Rectal smooth muscle tissue (tissue), 1 donor: ENCODE measurements around the gene SCLY.
"Not testable (repeated sequence)": the region's sequence is repeated elsewhere in the genome, so short reads cannot be mapped to it uniquely, and the experiment has no call there.

Source experiments
- H3K27ac ChIP-seq: one replicate; pipeline ENCODE4 v1.7.0; 2013; ENCODE audit warnings: low read depth, low read length, inconsistent platforms
- H3K27me3 ChIP-seq: one replicate; pipeline ENCODE4 v1.7.0; 2013; ENCODE audit warnings: low read length; ENCODE audit not compliant: control insufficient read depth, insufficient read depth
- H3K36me3 ChIP-seq: one replicate; pipeline ENCODE4 v1.7.0; 2013; ENCODE audit warnings: low read length; ENCODE audit not compliant: control insufficient read depth, insufficient read depth
- H3K4me1 ChIP-seq: one replicate; pipeline ENCODE4 v1.7.0; 2013; ENCODE audit warnings: low read length; ENCODE audit not compliant: control insufficient read depth, insufficient read depth
- H3K4me3 ChIP-seq: one replicate; pipeline ENCODE4 v1.7.0; 2013; ENCODE audit warnings: low read length
- H3K9ac ChIP-seq: one replicate; pipeline ENCODE4 v1.7.0; 2013; ENCODE audit warnings: low read length

The SCLY gene

DNA sequence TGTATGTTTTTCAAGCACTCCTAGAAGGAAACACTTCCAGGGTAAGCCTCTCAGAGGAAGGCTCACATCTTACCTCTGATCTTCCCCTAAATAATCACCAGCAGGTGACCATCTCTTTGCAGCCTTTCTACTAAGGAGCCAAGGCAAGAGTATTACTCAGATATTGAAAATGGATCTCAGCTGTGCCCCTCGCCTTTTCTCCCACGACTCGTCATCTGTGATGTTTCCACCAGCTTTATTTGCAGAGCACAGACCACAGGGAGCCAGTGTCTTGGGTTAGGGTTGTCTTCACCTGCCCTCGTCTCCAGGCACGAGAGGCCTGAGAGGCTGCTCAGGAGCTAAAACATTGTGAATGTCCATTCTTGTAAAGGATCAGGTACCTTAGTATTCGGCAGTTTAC is 16.9 kb upstream of the SCLY start:
- no peaks in the 10 kb centered on the region for H3K27me3 ChIP-seq
- H3K4me3 ChIP-seq, result no peak overlapping the region
- no peaks in the 10 kb centered on the region for H3K4me1 ChIP-seq
- no peak overlapping the region for H3K9ac ChIP-seq
- H3K36me3 ChIP-seq, result peaks cover 6% of the 10 kb centered on the region
- no peak overlapping the region for H3K27ac ChIP-seq

DNA sequence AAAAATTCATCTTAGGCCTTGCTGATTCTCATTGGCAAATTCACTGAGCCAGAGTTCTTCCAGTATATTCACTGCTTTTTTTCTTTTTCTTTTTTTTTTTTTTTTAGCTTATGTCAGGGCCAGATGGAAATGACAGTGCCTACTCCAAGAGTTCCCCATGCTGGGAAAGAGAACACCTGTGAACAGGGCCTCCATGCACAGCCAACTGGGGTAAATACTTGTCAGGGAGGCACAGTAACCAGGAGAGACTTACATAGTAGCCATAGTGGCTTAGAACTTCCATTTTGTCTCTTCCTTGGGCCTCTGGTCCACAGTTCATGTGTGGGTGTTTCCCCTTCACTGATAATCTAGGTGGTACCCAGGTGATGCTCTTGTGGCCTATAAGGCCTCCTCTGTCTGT is 15.2 kb upstream of the SCLY start:
- no peak overlapping the region for H3K4me3 ChIP-seq
- H3K9ac ChIP-seq, result no peak overlapping the region
- peaks cover 6% of the 10 kb centered on the region for H3K36me3 ChIP-seq
- H3K27me3 ChIP-seq, result no peaks in the 10 kb centered on the region
- H3K27ac ChIP-seq, result no peak overlapping the region
- no peaks in the 10 kb centered on the region for H3K4me1 ChIP-seq

DNA sequence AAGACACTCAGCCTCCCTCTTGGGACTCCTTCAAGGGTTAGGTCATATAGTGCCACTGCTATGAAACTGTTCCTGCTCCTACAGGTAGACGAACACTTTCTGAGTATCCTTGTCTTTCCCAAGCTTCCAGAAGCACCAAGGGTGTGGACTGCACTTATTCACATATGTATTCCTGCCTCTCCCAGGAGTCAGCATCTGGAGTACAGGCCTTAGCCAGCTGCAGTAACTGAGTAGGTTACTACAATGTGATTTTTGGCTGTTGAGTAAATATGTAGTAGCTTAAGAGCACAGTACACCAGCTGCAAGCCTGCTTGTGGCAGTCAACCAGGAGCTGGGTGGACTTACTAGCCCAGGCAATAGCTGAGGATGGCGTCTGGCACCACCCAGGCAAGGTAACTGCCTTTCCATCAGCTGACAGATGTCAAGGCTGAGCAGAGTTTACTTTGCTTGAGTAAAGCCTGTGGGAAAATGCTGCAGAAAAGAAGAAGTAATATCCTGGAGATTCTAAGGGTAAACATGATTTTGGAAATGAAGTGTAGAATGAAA is 14.0 kb upstream of the SCLY start:
- Histone ChIP-seq H3K27ac (no peak overlapping the region), H3K9ac (no peak overlapping the region)

DNA sequence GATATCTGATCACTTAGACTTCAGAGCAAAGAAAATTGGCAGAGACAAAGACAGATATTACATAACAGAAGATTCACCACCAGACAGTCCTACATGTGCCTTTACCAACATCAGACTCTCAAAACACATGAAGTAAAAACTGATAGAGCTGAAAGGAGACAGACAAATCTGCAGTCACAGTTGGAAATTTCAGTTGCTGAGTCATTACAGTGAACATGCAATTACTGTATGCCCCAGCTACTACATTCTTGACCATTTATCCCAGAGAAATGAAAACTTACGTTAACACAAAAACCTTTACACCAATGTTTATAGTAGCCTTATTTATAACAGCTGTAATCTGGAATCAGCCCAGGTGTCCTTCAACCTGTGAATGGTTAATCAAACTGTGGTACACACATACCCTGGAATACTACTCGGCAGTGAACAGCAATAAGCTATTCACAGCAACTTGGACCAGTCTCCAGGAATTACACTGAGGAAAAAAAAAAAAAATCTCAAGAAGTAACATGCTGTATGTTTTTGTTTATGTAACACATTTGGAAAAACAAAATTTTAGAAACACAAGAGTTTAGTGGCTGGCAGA is 7.5 kb upstream of the SCLY start:
- H3K27me3 ChIP-seq, result no peaks in the 10 kb centered on the region
- no peak overlapping the region for H3K27ac ChIP-seq
- no peaks in the 10 kb centered on the region for H3K36me3 ChIP-seq
- no peak overlapping the region for H3K4me3 ChIP-seq
- no peaks in the 10 kb centered on the region for H3K4me1 ChIP-seq
- H3K9ac ChIP-seq, result no peak overlapping the region

More for the DNA sequence above, 14.0 kb upstream of the SCLY start:
- Histone ChIP-seq H3K4me3 (no peak overlapping the region), H3K4me1 (no peaks in the 10 kb centered on the region), H3K27me3 (no peaks in the 10 kb centered on the region), H3K36me3 (peaks cover 2% of the 10 kb centered on the region)

DNA sequence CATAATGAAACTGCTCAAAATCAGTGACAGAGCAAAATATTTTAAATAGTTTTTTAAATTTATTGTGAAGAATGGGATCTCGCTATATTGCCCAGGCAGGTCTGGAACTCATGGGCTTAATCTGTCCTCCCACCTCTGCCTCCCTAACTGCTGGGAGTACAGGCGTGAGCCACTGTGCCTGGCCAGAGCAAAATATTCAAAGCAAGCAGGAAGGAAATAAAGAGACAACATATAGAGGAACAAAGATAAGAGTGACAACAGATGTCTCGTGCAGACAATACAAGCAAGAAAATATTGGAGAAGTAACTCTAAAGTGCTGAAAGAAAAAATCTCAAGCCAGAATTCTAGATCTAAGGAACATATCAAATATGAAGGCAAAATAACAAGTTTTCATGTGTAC is 5.0 kb upstream of the SCLY start:
- Histone ChIP-seq H3K4me3 (no peak overlapping the region), H3K27me3 (no peaks in the 10 kb centered on the region), H3K9ac (no peak overlapping the region), H3K4me1 (peaks cover 5% of the 10 kb centered on the region), H3K36me3 (no peaks in the 10 kb centered on the region), H3K27ac (no peak overlapping the region)

DNA sequence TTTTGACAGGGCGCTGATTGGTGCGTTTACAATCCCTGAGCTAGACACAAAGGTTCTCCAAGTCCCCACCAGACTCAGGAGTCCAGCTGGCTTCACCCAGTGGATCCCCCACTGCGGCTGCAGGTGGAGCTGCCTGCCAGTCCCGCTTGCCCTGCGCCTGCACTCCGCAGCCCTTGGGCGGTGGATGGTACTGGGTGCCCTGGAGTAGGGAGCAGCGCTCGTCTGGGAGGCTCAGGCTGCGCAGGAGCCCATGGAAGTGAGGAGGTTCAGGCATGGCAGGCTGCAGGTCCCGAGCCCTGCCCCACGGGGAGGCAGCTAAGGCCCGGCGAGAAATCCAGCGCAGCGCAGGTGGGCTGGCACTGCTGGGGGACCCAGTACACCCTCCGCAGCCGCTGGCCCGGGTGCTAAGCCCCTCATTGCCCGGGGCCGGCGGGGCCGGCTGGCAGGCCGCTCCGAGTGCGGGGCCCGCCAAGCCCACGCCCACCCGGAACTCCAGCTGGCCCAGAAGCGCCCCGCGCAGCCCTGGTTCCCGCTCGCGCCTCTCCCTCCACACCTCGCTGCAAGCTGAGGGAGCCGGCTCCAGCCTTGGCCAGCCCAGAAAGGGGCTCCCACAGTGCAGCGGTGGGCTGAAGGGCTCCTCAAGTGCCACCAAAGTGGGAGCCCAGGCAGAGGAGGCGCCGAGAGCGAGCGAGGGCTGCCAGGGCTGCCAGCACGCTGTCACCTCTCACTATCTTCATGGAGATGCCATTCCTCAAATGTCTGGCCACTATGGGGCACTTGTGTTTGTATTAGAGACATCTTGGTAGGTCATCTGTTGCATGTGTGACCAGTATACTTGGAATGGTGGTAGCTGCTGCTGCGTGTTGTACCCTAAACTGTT is 2.9 kb upstream of the SCLY start:
- not testable (repeated sequence) for H3K27me3 ChIP-seq, H3K9ac ChIP-seq, H3K27ac ChIP-seq, H3K4me1 ChIP-seq, H3K4me3 ChIP-seq, H3K36me3 ChIP-seq

DNA sequence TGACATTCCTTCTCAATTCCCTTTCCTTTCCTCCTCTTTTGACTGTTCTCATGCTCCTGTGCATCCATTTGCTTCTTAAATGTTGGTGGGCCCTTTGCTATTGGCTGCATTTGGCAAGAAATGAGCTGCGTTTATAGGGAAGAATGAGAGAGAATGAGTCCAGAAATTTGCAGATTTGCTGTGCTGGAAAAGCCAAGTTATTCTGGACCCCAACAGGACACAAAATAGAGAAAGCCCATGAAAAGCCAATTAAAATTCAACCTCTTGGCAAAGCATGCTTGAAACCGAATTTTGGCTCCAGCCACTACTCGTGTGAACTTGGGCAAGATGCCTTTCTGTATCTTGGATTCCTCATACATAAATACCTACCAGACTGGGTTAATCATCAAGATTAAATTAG is 1.3 kb upstream of the SCLY start:
- H3K36me3 ChIP-seq, result no peaks in the 10 kb centered on the region
- H3K27me3 ChIP-seq, result no peaks in the 10 kb centered on the region
- H3K27ac ChIP-seq, result no peak overlapping the region
- H3K4me3 ChIP-seq, result peak overlapping the region; percentile 92
- peaks cover 5% of the 10 kb centered on the region for H3K4me1 ChIP-seq
- no peak overlapping the region for H3K9ac ChIP-seq

DNA sequence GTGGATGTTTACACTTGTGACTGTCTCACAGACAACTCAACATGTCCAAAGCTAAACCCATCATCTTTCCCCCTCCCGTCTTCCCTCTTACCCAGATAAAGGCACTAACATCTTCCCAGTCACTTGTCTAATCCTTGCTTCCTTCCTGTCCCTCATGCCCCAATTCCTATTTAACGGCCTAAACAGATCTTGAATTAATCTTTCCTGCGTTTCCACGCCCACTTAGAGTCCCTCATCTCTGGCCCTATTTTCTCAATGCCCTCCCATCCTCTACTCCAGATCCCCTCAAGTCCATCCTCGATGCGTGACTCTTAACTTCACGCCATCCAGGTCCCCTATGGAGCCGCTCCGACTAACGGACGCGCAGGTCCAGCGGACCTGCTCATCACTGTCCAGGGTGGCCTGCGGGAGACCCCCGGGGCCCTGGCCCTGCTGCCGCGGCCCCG is 682 bp upstream of the SCLY start:
- peak overlapping the region; percentile 84 for H3K9ac ChIP-seq
- peak overlapping the region; percentile 92 for H3K4me3 ChIP-seq
- H3K36me3 ChIP-seq, result no peaks in the 10 kb centered on the region
- H3K27ac ChIP-seq, result peak overlapping the region; percentile 94
- H3K27me3 ChIP-seq, result no peaks in the 10 kb centered on the region
- peaks cover 5% of the 10 kb centered on the region for H3K4me1 ChIP-seq

DNA sequence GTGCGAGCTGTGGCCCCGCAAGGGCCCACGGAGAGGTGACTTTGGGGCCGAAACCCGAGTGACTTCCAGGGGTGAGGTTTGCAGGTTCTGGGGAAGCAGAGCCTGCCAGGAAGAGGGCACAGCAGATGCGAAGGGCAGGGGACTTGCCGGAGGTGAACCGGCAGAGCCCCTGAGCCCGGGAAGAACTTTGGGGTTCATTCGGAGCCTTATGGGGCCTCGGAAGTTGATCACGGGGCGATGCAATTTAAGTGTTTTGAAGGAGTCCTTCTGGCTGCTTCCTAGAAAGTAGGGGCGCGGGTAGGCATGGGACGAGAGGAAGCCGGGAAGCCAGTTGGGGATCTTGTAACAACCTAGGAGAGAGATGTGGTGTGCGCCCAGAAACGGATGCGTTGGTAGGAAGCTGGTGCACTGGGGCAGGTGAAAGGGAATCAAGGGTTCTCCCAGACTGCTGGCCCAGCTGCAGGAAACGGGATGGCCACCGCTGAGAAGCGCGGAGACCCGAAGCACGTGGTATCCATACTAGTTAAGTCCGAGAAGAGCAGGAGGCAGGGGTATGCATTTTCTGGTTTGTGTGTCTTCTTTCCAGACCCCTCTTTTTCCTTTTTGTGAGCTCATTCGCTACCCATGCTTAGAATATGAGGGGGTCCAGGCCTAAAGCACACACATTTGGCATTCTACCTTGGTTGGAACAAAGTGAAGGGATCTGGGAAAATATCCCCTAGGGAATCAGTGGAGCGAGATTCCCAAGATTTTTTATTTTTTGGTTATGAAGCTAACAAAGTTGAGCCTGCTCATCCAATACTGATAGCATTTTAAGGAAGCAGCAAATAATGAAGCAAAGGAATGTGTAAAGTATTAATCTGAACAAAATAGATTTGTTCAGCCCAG is 758 bp downstream of the SCLY start:
- Histone ChIP-seq H3K36me3 (no peaks in the 10 kb centered on the region), H3K27ac (peak overlapping the region; percentile 80), H3K27me3 (no peaks in the 10 kb centered on the region), H3K4me1 (peaks cover 5% of the 10 kb centered on the region), H3K9ac (peak overlapping the region; percentile 75), H3K4me3 (peak overlapping the region; percentile 94)

DNA sequence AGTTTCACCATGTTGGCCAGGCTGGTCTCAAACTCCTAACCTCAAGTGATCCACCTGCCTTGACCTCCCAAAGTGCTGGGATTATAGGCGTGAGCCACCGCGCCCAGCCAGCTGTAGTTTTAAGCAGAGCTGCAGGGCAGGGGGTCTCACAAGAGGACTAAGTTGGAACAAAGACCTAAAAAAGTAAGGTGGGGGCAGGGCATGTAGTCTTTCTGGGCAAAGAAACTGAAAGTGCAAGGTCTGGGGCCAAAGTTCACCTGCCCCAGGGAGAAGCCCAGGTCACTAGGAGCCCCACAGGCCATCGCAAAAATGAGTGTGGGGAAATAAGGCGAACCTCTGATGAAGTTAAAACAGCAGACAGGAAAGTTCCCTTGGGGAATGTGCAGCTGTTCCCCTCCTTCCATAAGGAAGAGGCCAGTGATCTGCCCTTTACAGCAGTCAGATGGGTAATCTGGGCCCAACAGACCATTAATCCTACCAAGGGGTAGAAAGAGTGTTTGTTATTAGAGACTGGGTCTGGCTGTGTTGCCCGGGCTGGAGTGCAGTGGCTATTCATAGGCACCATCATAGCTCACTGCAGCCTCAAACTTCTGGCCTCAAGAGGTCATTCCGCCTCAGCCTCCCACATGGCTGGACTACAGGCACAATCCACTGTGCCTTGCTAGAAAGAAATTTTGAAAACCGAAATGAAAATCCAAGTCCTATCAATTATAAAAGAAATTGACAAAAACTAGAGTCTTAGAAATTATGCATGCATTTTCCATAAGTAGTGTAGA is 2.8 kb downstream of the SCLY start:
- Histone ChIP-seq H3K9ac (no peak overlapping the region), H3K4me1 (peaks cover 5% of the 10 kb centered on the region), H3K27ac (no peak overlapping the region), H3K4me3 (no peak overlapping the region), H3K36me3 (no peaks in the 10 kb centered on the region), H3K27me3 (no peaks in the 10 kb centered on the region)

DNA sequence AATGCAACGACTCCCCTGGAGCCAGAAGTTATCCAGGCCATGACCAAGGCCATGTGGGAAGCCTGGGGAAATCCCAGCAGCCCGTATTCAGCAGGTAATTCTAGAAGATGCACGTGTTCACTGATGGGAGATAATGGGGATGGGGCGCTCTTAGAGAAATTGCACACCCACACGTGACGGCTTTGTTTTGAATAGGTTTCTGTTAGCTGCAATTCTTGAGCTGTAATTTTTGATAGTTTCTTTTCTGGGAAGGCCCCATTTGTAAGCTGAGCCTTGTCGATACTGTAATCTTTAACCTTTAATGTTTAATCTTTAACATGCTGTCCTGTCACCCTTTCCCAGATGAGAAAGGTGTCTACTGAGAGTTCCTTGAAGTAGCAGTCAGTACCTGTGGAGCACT is 3.6 kb downstream of the SCLY start:
- no peaks in the 10 kb centered on the region for H3K27me3 ChIP-seq

More for the DNA sequence above, 3.6 kb downstream of the SCLY start:
- Histone ChIP-seq H3K36me3 (no peaks in the 10 kb centered on the region), H3K4me3 (no peak overlapping the region), H3K9ac (no peak overlapping the region), H3K27ac (no peak overlapping the region), H3K4me1 (peaks cover 5% of the 10 kb centered on the region)
